ENCODE results near the gene FBXL7. TPM values are rescaled to one million over a fixed set of nuclear protein-coding genes. Genes with fewer than 3 reads are reported as not detected.

FBXL7 gene
- total RNA-seq, 2 experiments from 2014 or later = not detected

DNA sequence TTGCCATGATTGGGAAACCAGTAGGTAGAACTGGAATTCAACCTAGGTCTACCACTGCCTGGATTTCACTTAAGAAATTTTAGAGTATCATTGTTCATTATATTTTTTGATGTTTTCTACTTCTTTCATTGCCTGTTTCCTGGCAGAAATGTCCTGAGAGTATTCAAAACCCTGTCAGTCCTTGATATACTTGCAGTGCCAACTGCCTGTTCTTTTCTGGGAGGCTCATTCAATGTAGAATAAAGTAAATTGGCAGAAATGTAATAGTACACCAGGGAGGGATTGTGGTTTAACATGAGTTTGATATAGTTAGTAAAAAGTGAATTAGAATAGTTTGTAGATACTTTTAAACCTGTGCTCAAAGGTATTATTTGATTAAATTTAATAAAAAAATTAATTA lies 286.3 kb downstream of the FBXL7 start:
- CTCF ChIA-PET = no interaction called here
- DNase-seq = no peak

GRCh38 chr5:15786884-15787283 lies 286.9 kb downstream of the FBXL7 start:
- no peak overlapping the region for H3K27ac Mint-ChIP-seq
- POLR2A ChIA-PET = no interaction called here
- no peak for DNase-seq
- H3K4me3 Mint-ChIP-seq = no peak overlapping the region
- no peaks in the 10 kb centered on the region for H3K9me3 Mint-ChIP-seq
- CTCF ChIA-PET = no interaction called here
- no peaks in the 10 kb centered on the region for H3K36me3 Mint-ChIP-seq (ENCODE audit: low read depth)
- H3K4me1 Mint-ChIP-seq = no peaks in the 10 kb centered on the region
- no peaks in the 10 kb centered on the region for H3K27me3 Mint-ChIP-seq

More for the DNA sequence above, 286.3 kb downstream of the FBXL7 start:
- POLR2A ChIA-PET = no interaction called here
- Mint-ChIP-seq H3K4me1 (no peaks in the 10 kb centered on the region), H3K4me3 (no peak overlapping the region), H3K27ac (no peak overlapping the region), H3K9me3 (no peaks in the 10 kb centered on the region), H3K27me3 (no peaks in the 10 kb centered on the region), H3K36me3 (ENCODE audit: low read depth) (no peaks in the 10 kb centered on the region)

DNA sequence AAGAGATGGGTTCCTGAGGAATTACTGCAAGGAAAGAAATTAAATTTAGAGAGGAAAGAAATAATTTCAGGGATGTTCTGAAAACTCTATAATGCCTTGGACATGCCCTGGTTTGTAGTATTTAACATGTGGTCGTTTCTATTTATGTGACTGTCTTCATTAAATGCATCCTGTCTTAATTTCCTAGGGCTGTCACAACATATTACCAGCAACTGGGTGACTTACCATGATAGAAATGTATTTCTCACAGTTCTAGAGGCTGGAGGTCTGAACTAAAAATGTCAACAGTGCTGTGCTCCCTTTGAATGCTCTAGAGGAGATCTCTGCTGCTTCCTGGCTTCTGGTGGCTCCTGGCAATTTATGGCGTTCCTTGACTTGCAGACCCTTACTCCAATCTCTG lies 287.7 kb downstream of the FBXL7 start:
- ChIA-PET POLR2A (no interaction called here), CTCF (no interaction called here)
- no peak for DNase-seq
- no peaks in the 10 kb centered on the region for H3K27me3 Mint-ChIP-seq
- no peaks in the 10 kb centered on the region for H3K9me3 Mint-ChIP-seq
- no peak overlapping the region for H3K4me3 Mint-ChIP-seq
- no peaks in the 10 kb centered on the region for H3K36me3 Mint-ChIP-seq (ENCODE audit: low read depth)
- H3K27ac Mint-ChIP-seq = no peak overlapping the region
- H3K4me1 Mint-ChIP-seq = no peaks in the 10 kb centered on the region

- Mint-ChIP-seq H3K27me3 (no peaks in the 10 kb centered on the region), H3K4me1 (no peaks in the 10 kb centered on the region), H3K36me3 (ENCODE audit: low read depth) (no peaks in the 10 kb centered on the region), H3K27ac (no peak overlapping the region), H3K4me3 (no peak overlapping the region), H3K9me3 (no peaks in the 10 kb centered on the region)
- no peak for DNase-seq
- ChIA-PET CTCF (interaction anchor here (1.0 kb wide), 1 partner anchor 261 kb away, joined by 4 read pairs; no protein-coding TSS in a partner anchor), POLR2A (no interaction called here)
Observed at GRCh38 chr5:15789642-15790041, 289.7 kb downstream of the FBXL7 start.

DNA sequence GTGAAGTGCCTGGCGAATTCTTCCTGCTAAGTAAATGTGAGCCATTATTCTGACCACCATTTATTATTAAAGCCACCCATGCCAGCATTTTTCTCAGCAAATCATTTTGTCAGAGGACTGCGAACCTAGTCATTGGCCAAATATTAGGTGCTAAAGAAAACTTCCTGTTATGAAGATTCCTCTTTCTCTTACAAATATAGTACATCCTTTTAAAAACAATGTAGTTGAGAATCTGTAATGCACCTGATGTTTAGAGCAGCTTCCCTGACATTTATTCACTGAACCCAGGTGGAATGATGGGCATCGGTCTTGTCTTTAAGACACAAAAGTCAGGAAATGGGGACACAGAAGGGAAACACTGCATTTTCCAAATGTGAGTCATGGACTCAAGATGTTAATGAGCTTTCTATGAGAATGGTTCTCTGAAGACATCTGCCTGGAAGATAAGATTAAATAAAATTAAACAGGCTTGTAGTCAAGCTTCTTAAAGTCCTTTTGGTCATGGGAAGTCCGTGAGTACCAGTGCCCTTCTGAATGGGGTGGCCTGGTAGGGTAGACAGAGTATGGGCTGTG lies 290.6 kb downstream of the FBXL7 start:
- Mint-ChIP-seq H3K9me3 (no peaks in the 10 kb centered on the region), H3K27me3 (no peaks in the 10 kb centered on the region), H3K4me1 (no peaks in the 10 kb centered on the region), H3K4me3 (no peak overlapping the region), H3K27ac (no peak overlapping the region), H3K36me3 (ENCODE audit: low read depth) (no peaks in the 10 kb centered on the region)
- CTCF ChIA-PET = interaction anchor here (1.0 kb wide), 1 partner anchor 262 kb away, joined by 4 read pairs; no protein-coding TSS in a partner anchor
- POLR2A ChIA-PET = no interaction called here
- no peak for DNase-seq

DNA sequence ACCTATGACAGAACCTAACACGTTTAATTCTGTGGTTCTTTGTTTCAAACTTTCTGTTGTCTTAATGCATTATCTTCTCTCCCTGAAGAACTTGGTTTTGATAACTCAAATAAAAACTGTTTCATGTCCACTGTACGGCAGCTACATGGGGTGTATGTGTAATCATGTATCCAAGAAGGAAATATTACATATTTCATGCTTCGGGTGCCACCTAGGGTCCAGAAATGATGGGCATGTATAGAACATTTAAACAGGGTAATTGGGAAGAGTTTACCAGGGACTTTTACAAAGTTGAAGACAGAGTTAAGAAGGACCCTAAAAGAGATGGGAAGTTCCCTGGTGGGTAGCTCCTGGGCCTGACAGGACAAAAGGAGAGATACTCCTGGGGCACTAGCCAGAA lies 291.3 kb downstream of the FBXL7 start:
- no peaks in the 10 kb centered on the region for H3K27me3 Mint-ChIP-seq
- no peak overlapping the region for H3K27ac Mint-ChIP-seq
- no peaks in the 10 kb centered on the region for H3K9me3 Mint-ChIP-seq

GRCh38 chr5:15791859-15792258 lies 291.9 kb downstream of the FBXL7 start:
- no peak for DNase-seq
- H3K27me3 Mint-ChIP-seq = no peaks in the 10 kb centered on the region
- no peaks in the 10 kb centered on the region for H3K4me1 Mint-ChIP-seq
- no peak overlapping the region for H3K4me3 Mint-ChIP-seq
- no peaks in the 10 kb centered on the region for H3K9me3 Mint-ChIP-seq
- CTCF ChIA-PET = no interaction called here
- no peaks in the 10 kb centered on the region for H3K36me3 Mint-ChIP-seq (ENCODE audit: low read depth)
- POLR2A ChIA-PET = no interaction called here
- no peak overlapping the region for H3K27ac Mint-ChIP-seq

More for the DNA sequence above, 291.3 kb downstream of the FBXL7 start:
- CTCF ChIA-PET = no interaction called here
- no peaks in the 10 kb centered on the region for H3K36me3 Mint-ChIP-seq (ENCODE audit: low read depth)
- POLR2A ChIA-PET = no interaction called here
- H3K4me3 Mint-ChIP-seq = no peak overlapping the region
- H3K4me1 Mint-ChIP-seq = no peaks in the 10 kb centered on the region
- no peak for DNase-seq

GRCh38 chr5:15794052-15794985 lies 294.3 kb downstream of the FBXL7 start:
- DNase-seq = no peak
- POLR2A ChIA-PET = no interaction called here
- H3K4me1 Mint-ChIP-seq = no peaks in the 10 kb centered on the region
- no peaks in the 10 kb centered on the region for H3K36me3 Mint-ChIP-seq (ENCODE audit: low read depth)
- H3K9me3 Mint-ChIP-seq = no peaks in the 10 kb centered on the region
- no peak overlapping the region for H3K4me3 Mint-ChIP-seq
- H3K27ac Mint-ChIP-seq = no peak overlapping the region
- no peaks in the 10 kb centered on the region for H3K27me3 Mint-ChIP-seq
- CTCF ChIA-PET = no interaction called here

DNA sequence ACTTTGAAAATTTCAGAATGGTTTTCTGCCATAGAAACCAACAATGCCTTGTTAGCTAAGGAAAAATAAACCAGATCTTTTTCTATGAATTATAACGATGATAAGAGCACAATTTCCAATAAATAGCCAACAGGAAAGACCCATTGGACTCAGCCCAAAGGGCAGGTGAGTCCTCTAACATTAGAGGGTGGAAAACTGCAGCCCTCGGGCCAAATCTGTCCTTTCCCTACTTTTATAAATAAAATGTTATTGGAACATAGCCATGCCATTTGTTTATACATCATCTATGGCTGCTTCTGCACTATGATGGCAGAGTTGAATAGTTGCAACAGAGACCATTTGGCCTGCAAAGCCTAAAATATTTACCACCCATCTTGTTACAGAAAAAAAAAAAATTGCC lies 296.1 kb downstream of the FBXL7 start:
- no peaks in the 10 kb centered on the region for H3K36me3 Mint-ChIP-seq (ENCODE audit: low read depth)
- CTCF ChIA-PET = no interaction called here
- no peaks in the 10 kb centered on the region for H3K4me1 Mint-ChIP-seq
- DNase-seq = no peak
- POLR2A ChIA-PET = no interaction called here
- H3K9me3 Mint-ChIP-seq = no peaks in the 10 kb centered on the region
- no peak overlapping the region for H3K4me3 Mint-ChIP-seq
- H3K27ac Mint-ChIP-seq = no peak overlapping the region
- H3K27me3 Mint-ChIP-seq = no peaks in the 10 kb centered on the region

- CTCF ChIA-PET = no interaction called here
- Mint-ChIP-seq H3K4me3 (no peak overlapping the region), H3K27ac (no peak overlapping the region), H3K36me3 (ENCODE audit: low read depth) (no peaks in the 10 kb centered on the region), H3K4me1 (no peaks in the 10 kb centered on the region), H3K27me3 (no peaks in the 10 kb centered on the region), H3K9me3 (no peaks in the 10 kb centered on the region)
- POLR2A ChIA-PET = no interaction called here
- DNase-seq = no peak
Observed at GRCh38 chr5:15796557-15796956, 296.6 kb downstream of the FBXL7 start.

DNA sequence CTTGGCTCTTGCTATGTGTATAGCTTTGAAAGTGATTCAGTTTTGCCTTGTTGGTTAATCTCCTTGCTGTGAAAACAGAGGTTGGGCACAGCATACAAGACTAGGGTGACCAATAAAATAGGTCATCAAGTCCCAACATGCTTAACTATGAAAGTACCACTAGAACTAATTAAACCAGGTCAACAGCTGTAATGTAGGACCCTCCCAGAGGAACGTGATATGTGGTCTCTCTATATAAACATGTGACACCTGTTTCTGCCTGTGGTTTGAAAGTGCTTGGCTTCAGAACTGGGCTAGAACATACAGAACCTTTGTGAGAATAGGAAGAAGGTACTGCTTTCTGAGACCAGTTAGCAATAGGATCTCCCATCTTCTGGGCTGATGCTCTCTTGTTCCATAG lies 297.1 kb downstream of the FBXL7 start:
- no peak overlapping the region for H3K4me3 Mint-ChIP-seq
- no peak overlapping the region for H3K27ac Mint-ChIP-seq
- no peak for DNase-seq
- ChIA-PET POLR2A (no interaction called here), CTCF (no interaction called here)
- no peaks in the 10 kb centered on the region for H3K36me3 Mint-ChIP-seq (ENCODE audit: low read depth)
- no peaks in the 10 kb centered on the region for H3K4me1 Mint-ChIP-seq
- peaks cover 2% of the 10 kb centered on the region for H3K9me3 Mint-ChIP-seq
- H3K27me3 Mint-ChIP-seq = no peaks in the 10 kb centered on the region

DNA sequence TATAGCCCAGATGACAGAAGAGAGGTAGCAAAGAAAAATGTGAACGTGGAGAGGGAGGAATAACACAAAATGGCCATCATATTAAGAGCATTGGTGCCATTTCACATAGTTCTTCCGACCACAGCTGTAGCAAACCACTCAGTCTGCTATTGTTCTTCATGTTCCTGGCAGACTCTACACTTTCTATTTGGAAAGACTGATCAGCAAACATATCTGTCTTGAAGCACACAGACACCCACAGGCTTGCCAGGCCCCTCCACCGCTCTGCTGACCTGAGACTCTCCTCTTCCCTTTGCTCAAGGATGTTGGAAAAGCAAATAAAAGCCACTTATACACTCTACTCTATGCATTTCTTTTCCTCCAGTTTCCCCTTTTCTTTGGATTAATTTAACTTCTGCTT lies 298.0 kb downstream of the FBXL7 start:
- H3K4me3 Mint-ChIP-seq = no peak overlapping the region
- no peaks in the 10 kb centered on the region for H3K4me1 Mint-ChIP-seq
- CTCF ChIA-PET = no interaction called here
- H3K27me3 Mint-ChIP-seq = no peaks in the 10 kb centered on the region
- POLR2A ChIA-PET = no interaction called here
- no peak for DNase-seq
- peaks cover 3% of the 10 kb centered on the region for H3K9me3 Mint-ChIP-seq
- no peaks in the 10 kb centered on the region for H3K36me3 Mint-ChIP-seq (ENCODE audit: low read depth)
- H3K27ac Mint-ChIP-seq = no peak overlapping the region

GRCh38 chr5:15799014-15799413 lies 299.0 kb downstream of the FBXL7 start:
- peaks cover 3% of the 10 kb centered on the region for H3K9me3 Mint-ChIP-seq
- DNase-seq = no peak
- no peaks in the 10 kb centered on the region for H3K4me1 Mint-ChIP-seq
- no peaks in the 10 kb centered on the region for H3K27me3 Mint-ChIP-seq
- ChIA-PET CTCF (no interaction called here), POLR2A (no interaction called here)
- H3K27ac Mint-ChIP-seq = no peak overlapping the region
- H3K36me3 Mint-ChIP-seq (ENCODE audit: low read depth) = no peaks in the 10 kb centered on the region
- no peak overlapping the region for H3K4me3 Mint-ChIP-seq

DNA sequence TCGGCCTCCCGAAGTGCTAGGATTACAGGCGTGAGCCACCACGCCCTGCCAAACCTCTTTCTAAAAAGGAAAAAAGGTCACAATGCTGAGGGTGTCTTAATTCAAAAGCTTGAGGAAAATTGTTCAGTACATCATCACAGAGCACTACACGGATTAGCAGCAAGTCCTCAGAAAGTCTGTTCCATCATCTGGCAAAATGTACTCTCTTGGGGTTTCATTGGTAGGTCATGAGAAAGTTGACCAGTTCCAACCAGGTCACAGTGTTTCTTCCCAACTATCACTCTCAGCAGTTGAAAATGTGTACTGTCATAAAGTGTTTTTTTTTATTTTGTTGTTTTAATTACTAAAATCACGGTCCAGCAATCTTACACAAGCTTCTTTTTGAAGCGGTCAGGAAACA lies 299.6 kb downstream of the FBXL7 start:
- ChIA-PET CTCF (no interaction called here), POLR2A (no interaction called here)
- no peaks in the 10 kb centered on the region for H3K36me3 Mint-ChIP-seq (ENCODE audit: low read depth)
- peaks cover 3% of the 10 kb centered on the region for H3K9me3 Mint-ChIP-seq
- DNase-seq = no peak
- H3K4me1 Mint-ChIP-seq = no peaks in the 10 kb centered on the region
- no peak overlapping the region for H3K4me3 Mint-ChIP-seq
- no peak overlapping the region for H3K27ac Mint-ChIP-seq
- H3K27me3 Mint-ChIP-seq = no peaks in the 10 kb centered on the region
